Type B pancreatic cell (in vitro differentiated cells): ENCODE results near the gene PRSS38. TPM values are rescaled to one million over a fixed set of nuclear protein-coding genes. Genes with fewer than 3 reads are reported as not detected.
"Not testable (repeated sequence)": the region's sequence is repeated elsewhere in the genome, so short reads cannot be mapped to it uniquely, and the experiment has no call there.

Source experiments
- DNase-seq: peaks from one replicate; pipeline ENCODE4 v3.0.0; 2021; ENCODE audit warnings: mixed read lengths; ENCODE audit not compliant: unreplicated experiment; ENCODE audit errors: extremely low spot score
- H3K27ac Mint-ChIP-seq: 2 replicates; pipeline ENCODE4 v1.8.0; 2021; ENCODE audit warnings: mild to moderate bottlenecking, mixed read lengths
- H3K27me3 Mint-ChIP-seq: 2 replicates; pipeline ENCODE4 v1.8.0; 2021; ENCODE audit warnings: mixed read lengths
- H3K36me3 Mint-ChIP-seq: 2 replicates; pipeline ENCODE4 v1.8.0; 2021; ENCODE audit warnings: mixed read lengths
- H3K4me1 Mint-ChIP-seq: one replicate; pipeline ENCODE4 v1.8.0; 2021; ENCODE audit warnings: mixed read lengths; ENCODE audit not compliant: unreplicated experiment
- H3K4me3 Mint-ChIP-seq: 2 replicates; pipeline ENCODE4 v1.8.0; 2021; ENCODE audit warnings: mild to moderate bottlenecking, mixed read lengths
- H3K9me3 Mint-ChIP-seq: 2 replicates; pipeline ENCODE4 v1.8.0; 2021; ENCODE audit warnings: mixed read lengths
- total RNA-seq: library from RNA; stranded (reverse); gene quantifications from 2 replicates; pipeline ENCODE4 v1.2.1, GENCODE V29; 2021; ENCODE audit warnings: low replicate concordance
- TF ChIP-seq, protein P1 (sequence below): fragments of 200-600 bp; sonication (generic); conservative IDR thresholded peaks from 2 replicates; pipeline ENCODE4 v1.5.0; 2021; ENCODE audit warnings: antibody characterized with exemption, mild to moderate bottlenecking

Gene PRSS38
- total RNA-seq, 1 donor from 2014 or later = not detected

DNA sequence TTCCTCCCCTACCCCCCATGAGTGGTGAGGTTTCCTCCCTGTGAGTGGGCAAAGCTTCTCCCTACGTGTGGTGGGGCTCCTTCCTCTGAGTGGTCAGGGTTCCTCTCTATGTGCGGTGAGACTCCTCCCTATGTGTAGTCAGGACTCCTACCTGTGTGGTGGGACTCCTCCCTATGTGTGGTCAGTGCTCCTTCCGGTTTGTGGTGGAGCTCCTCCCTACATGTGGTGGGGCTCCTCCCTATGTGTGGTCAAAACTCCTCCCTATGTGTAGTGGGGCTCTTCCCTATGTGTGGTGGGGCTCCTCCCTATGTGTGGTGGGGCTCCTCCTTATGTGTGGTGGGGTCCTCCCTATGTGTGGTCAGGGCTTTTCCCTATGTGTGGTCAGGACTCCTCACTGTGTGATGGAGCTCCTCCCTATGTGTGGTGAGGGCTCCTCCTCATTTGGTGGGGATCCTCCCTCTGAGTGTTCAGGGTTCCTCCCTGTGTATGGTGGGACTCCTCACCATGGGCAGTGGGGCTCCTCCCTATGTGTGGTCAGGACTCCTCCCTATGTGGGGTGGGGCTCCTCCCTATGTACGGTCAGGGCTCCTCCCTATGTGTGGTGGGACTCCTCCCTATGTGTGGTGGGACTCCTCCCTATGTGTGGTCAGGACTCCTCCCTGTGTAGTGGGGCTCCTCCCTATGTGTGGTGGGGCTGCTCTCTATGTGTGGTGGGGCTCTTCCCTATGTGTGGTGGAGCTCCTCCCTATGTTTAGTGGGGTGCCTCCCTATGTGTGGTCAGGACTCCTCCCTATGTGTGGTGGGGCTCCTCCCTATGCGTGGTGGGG lies 29.1 kb downstream of the PRSS38 start:
- no peak for DNase-seq
- Mint-ChIP-seq H3K27ac (no peak overlapping the region), H3K4me1 (no peaks in the 10 kb centered on the region), H3K36me3 (no peaks in the 10 kb centered on the region), H3K9me3 (peaks cover 9% of the 10 kb centered on the region), H3K27me3 (peaks cover 3% of the 10 kb centered on the region), H3K4me3 (no peak overlapping the region)
- TF ChIP-seq, protein P1, sequence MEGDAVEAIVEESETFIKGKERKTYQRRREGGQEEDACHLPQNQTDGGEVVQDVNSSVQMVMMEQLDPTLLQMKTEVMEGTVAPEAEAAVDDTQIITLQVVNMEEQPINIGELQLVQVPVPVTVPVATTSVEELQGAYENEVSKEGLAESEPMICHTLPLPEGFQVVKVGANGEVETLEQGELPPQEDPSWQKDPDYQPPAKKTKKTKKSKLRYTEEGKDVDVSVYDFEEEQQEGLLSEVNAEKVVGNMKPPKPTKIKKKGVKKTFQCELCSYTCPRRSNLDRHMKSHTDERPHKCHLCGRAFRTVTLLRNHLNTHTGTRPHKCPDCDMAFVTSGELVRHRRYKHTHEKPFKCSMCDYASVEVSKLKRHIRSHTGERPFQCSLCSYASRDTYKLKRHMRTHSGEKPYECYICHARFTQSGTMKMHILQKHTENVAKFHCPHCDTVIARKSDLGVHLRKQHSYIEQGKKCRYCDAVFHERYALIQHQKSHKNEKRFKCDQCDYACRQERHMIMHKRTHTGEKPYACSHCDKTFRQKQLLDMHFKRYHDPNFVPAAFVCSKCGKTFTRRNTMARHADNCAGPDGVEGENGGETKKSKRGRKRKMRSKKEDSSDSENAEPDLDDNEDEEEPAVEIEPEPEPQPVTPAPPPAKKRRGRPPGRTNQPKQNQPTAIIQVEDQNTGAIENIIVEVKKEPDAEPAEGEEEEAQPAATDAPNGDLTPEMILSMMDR = no peak

DNA sequence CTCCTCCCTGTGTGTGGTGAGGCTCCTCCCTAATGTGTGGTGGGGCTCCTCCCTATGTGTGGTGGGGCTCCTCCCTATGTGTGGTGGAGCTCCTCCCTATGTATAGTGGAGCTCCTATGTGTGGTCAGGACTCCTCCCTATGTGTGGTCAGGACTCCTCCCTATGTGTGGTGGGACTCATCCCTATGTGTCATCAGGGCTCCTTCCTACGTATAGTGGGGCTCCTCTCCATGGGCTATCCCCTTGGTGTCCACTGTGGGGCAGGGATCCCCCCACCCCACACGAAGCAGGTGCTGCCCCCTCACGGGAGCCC lies 29.6 kb downstream of the PRSS38 start:
- no peaks in the 10 kb centered on the region for H3K36me3 Mint-ChIP-seq
- H3K9me3 Mint-ChIP-seq = peaks cover 9% of the 10 kb centered on the region
- H3K4me3 Mint-ChIP-seq = no peak overlapping the region
- TF ChIP-seq, protein P1 = no peak
- no peak overlapping the region for H3K27ac Mint-ChIP-seq
- DNase-seq = no peak
- H3K4me1 Mint-ChIP-seq = no peaks in the 10 kb centered on the region
- peaks cover 3% of the 10 kb centered on the region for H3K27me3 Mint-ChIP-seq

DNA sequence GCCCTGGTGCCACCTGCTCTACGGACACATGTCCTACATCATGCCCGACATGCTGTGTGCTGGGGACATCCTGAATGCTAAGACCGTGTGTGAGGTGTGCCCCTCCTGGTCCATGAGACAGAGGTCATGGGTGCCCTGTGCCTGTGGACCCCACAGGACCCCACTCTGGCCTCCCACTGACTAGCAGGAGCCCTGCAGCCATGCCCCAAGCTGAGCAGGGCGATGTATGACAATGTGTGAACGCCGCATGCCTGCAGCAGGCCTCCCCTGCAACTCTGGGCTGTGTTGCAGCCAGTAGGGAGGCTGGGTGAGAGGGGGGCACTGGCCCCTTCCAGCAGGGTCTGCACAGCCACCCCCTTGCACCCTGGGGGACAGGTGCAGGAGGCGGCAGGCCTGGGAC lies 30.0 kb downstream of the PRSS38 start:
- no peak for DNase-seq
- Mint-ChIP-seq H3K36me3 (no peaks in the 10 kb centered on the region), H3K9me3 (peaks cover 9% of the 10 kb centered on the region), H3K4me3 (no peak overlapping the region), H3K27ac (no peak overlapping the region), H3K27me3 (peaks cover 3% of the 10 kb centered on the region), H3K4me1 (no peaks in the 10 kb centered on the region)
- TF ChIP-seq, protein P1 = no peak

DNA sequence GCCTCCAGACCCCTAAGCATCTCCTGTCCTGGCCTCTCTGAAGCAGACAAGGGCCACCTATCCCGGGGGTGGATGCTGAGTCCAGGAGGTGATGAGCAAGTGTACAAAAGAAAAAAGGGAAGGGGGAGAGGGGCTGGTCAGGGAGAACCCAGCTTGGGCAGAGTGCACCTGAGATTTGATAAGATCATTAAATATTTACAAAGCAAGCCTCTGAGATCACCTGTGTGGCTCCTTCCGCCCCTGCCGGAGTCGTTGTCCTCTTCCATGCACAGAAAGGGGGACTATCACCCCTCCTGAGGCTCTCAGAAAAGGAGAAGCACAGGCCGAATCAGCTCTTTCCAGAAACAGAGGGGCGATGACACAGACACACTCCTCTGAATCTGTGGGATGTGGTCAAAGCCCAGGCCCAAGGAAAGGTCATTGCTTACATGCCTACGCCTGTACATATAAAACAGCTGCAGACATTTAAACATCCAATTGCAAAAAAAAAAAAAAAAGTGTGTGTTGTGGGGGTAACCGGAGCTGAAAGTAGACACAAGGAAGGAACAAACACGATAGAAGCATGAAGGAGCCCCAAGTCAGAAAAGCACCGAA lies 30.9 kb downstream of the PRSS38 start:
- Mint-ChIP-seq H3K27ac (no peak overlapping the region), H3K4me1 (no peaks in the 10 kb centered on the region), H3K36me3 (no peaks in the 10 kb centered on the region), H3K9me3 (peaks cover 9% of the 10 kb centered on the region), H3K27me3 (peaks cover 3% of the 10 kb centered on the region), H3K4me3 (no peak overlapping the region)
- DNase-seq = no peak
- TF ChIP-seq, protein P1 = no peak

DNA sequence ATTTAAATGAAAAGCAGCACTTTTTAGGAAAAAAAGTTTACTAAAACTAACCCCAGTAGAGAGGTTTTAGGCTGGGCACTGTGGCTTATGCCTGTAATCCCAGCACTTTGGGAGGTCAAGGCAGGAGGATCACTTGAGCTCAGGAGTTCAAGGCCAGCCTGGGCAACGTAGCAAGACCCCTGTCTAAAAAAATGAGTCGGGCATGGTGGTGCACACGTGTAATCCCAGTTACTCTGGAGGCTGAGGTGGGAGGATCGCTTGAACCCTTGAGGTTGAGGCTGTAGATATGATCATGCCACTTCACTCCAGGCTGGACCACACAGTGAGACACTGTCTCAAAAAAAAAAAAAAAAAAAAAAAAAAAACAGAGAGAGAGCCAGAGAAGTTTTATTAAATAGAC lies 31.6 kb downstream of the PRSS38 start:
- not testable (repeated sequence) for H3K36me3 Mint-ChIP-seq, H3K4me3 Mint-ChIP-seq, H3K9me3 Mint-ChIP-seq, DNase-seq, H3K4me1 Mint-ChIP-seq, H3K27me3 Mint-ChIP-seq, H3K27ac Mint-ChIP-seq

DNA sequence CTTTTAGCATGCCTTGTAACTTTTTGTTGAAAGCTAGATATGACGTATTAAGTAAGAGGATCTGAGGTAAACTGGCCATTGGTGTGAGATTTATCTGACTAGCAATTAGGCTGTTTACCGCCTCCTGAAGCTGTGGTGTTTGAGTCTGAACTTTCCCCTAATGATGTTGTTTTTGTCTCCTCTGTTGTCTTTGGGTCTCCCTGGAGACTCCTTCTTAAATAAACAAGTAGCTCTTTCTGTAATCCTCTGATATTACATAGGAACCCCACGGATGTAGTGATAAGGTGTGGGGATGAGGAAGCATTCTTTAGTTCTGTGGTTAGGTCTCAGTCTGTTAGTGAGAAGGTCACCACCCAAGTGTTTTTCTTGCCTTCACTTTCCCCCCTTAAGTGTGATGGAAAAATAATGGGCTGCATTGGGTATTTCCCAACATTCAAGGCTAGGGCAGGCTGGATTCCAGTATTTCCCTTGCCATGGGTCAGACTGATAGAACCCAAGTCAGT lies 33.0 kb downstream of the PRSS38 start:
- TF ChIP-seq, protein P1 = no peak
- Mint-ChIP-seq H3K27ac (no peak overlapping the region), H3K27me3 (peaks cover 3% of the 10 kb centered on the region), H3K4me1 (no peaks in the 10 kb centered on the region), H3K36me3 (no peaks in the 10 kb centered on the region), H3K9me3 (peaks cover 9% of the 10 kb centered on the region), H3K4me3 (no peak overlapping the region)
- DNase-seq = no peak
